Loucy (cell line): Measurements from ENCODE around the gene TC2N.

Experiments used
- H2AFZ ChIP-seq: fragments of 200-600 bp; sonication (generic); 2 replicates; pipeline ENCODE4 v1.6.0; 2016; ENCODE audit warnings: antibody characterized with exemption, mild to moderate bottlenecking, low read length, moderate library complexity
- H3F3A ChIP-seq: fragments of 200-600 bp; 2 replicates; pipeline ENCODE4 v1.6.0; 2016; ENCODE audit warnings: antibody characterized with exemption, low read depth, mild to moderate bottlenecking
- H3K27me3 ChIP-seq: fragments of 200-600 bp; sonication (generic); 2 replicates; pipeline ENCODE4 v1.6.1; 2014; ENCODE audit warnings: low read length, mild to moderate bottlenecking; ENCODE audit not compliant: insufficient read depth, poor library complexity, severe bottlenecking
- H3K36me3 ChIP-seq: fragments of 200-600 bp; sonication (generic); 2 replicates; pipeline ENCODE4 v1.6.1; 2016; ENCODE audit warnings: low read length; ENCODE audit not compliant: insufficient read depth
- H3K4me1 ChIP-seq: fragments of 200-600 bp; sonication (generic); 2 replicates; pipeline ENCODE4 v1.5.1; 2014; ENCODE audit warnings: low read length, mild to moderate bottlenecking; ENCODE audit not compliant: insufficient read depth, poor library complexity, severe bottlenecking
- H3K4me2 ChIP-seq: fragments of 200-600 bp; sonication (generic); 2 replicates; pipeline ENCODE4 v1.6.0; 2014; ENCODE audit warnings: antibody characterized with exemption, low read length, low read depth, mild to moderate bottlenecking; ENCODE audit not compliant: poor library complexity, severe bottlenecking
- H3K4me3 ChIP-seq: fragments of 200-600 bp; sonication (generic); 2 replicates; pipeline ENCODE4 v1.5.1; 2014; ENCODE audit warnings: low read length, mild to moderate bottlenecking, mixed read lengths; ENCODE audit not compliant: poor library complexity, severe bottlenecking
- H3K79me2 ChIP-seq: fragments of 200-600 bp; sonication (generic); 2 replicates; pipeline ENCODE4 v1.6.1; 2014; ENCODE audit warnings: low read length; ENCODE audit not compliant: insufficient read depth
- H3K9ac ChIP-seq: fragments of 200-600 bp; sonication (generic); 2 replicates; pipeline ENCODE4 v1.6.0; 2014; ENCODE audit warnings: mild to moderate bottlenecking, low read depth, low read length, moderate library complexity; ENCODE audit not compliant: poor library complexity, severe bottlenecking
- H3K9me2 ChIP-seq: fragments of 200-600 bp; sonication (generic); replicated peaks from 2 replicates; pipeline ENCODE4 v1.6.1; 2016; ENCODE audit warnings: low read depth, low read length, mixed read lengths
- H3K9me3 ChIP-seq: fragments of 200-600 bp; sonication (generic); 2 replicates; pipeline ENCODE4 v1.6.1; 2014; ENCODE audit warnings: mild to moderate bottlenecking, antibody characterized with exemption, low read length, low read depth; ENCODE audit not compliant: insufficient read depth
- H4K20me1 ChIP-seq: fragments of 200-600 bp; sonication (generic); 2 replicates; pipeline ENCODE4 v1.6.0; 2014; ENCODE audit warnings: antibody characterized with exemption, low read length, mild to moderate bottlenecking; ENCODE audit not compliant: insufficient read depth, poor library complexity, severe bottlenecking
- EZH2phosphoT487 ChIP-seq: fragments of 200-600 bp; IDR thresholded peaks from 2 replicates; pipeline ENCODE4 v1.6.1; 2018; ENCODE audit warnings: antibody characterized with exemption, mild to moderate bottlenecking, moderate library complexity, borderline replicate concordance
- TF ChIP-seq, protein P1 (sequence below): fragments of 200-600 bp; sonication (generic); conservative IDR thresholded peaks from 2 replicates; pipeline ENCODE4 v1.5.1; 2014; ENCODE audit warnings: mild to moderate bottlenecking, antibody characterized with exemption, low read length

The TC2N gene

DNA sequence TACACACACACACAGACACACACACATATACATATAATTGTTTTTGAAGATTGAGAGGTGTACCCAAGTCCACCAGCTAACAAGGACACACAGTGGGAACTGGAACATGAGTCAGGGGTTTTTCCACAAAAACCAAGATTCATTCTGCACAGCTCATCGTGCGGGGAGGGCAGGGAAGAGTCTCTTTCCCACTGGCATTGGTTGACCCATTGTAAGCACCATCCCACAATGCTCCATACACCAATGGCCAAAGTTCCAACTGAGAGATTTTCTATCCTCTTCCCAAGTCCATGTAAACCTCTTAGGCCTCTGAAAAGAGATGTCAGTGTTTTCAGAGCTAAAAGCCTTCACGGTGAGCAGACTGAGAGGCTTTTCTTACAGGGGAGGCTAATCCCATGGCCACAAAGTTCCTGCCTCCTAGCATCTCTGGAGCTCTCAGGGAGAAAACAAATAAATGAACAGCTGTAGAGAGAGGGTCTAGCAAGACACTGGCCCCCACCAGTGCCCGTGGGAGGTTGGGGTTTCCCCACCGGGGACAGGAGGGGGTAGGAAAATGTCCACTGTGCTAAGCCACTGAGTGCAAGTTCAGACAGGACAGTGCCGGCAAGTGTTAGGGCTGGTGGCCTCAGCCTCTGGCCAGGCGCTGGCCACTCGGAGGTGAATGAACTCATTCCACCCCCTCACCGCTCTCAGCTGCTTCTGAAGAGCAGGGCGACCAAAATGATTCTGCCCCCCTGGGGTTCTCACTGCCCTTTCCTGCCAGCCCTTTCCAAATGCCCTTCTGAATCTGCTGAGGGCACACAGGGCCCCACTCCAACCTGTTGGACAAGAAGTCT lies 21.5 kb upstream of the TC2N start:
- TF ChIP-seq EZH2phosphoT487, result no peak
- TF ChIP-seq, protein P1, sequence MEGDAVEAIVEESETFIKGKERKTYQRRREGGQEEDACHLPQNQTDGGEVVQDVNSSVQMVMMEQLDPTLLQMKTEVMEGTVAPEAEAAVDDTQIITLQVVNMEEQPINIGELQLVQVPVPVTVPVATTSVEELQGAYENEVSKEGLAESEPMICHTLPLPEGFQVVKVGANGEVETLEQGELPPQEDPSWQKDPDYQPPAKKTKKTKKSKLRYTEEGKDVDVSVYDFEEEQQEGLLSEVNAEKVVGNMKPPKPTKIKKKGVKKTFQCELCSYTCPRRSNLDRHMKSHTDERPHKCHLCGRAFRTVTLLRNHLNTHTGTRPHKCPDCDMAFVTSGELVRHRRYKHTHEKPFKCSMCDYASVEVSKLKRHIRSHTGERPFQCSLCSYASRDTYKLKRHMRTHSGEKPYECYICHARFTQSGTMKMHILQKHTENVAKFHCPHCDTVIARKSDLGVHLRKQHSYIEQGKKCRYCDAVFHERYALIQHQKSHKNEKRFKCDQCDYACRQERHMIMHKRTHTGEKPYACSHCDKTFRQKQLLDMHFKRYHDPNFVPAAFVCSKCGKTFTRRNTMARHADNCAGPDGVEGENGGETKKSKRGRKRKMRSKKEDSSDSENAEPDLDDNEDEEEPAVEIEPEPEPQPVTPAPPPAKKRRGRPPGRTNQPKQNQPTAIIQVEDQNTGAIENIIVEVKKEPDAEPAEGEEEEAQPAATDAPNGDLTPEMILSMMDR, result no peak
- Histone ChIP-seq H3K4me2 (no peak overlapping the region), H2AFZ (no peak overlapping the region)

DNA sequence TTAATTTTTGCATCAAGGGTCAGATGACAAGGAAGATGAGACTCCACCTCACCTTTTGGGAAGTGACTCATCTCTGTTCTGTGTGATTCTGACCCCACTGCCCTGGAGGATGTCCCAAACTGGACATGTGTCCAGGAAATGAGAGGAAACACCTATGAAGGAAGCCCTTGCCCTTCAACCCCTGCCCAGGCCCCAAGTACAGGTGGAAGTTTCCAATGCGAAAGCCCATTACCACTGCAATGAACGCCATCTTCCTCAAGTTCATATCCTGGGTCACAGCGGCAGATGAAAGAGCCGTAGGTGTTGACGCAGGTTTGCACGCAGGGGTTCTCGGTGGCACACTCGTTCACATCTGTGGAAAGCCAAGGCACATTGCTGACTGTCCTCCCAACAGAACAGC lies 19.6 kb upstream of the TC2N start:
- no peaks in the 10 kb centered on the region for H3K9me2 ChIP-seq
- no peak overlapping the region for H2AFZ ChIP-seq
- no peaks in the 10 kb centered on the region for H3K9me3 ChIP-seq
- H4K20me1 ChIP-seq, result no peaks in the 10 kb centered on the region
- H3K36me3 ChIP-seq, result no peaks in the 10 kb centered on the region
- no peak overlapping the region for H3K4me2 ChIP-seq
- no peaks in the 10 kb centered on the region for H3K79me2 ChIP-seq
- H3K9ac ChIP-seq, result no peak overlapping the region
- TF ChIP-seq, protein P1, result no peak
- TF ChIP-seq EZH2phosphoT487, result no peak
- H3F3A ChIP-seq, result no peaks in the 10 kb centered on the region
- no peaks in the 10 kb centered on the region for H3K27me3 ChIP-seq
- no peak overlapping the region for H3K4me3 ChIP-seq
- H3K4me1 ChIP-seq, result peaks cover 18% of the 10 kb centered on the region

More for the DNA sequence above, 21.5 kb upstream of the TC2N start:
- Histone ChIP-seq H3K79me2 (no peaks in the 10 kb centered on the region), H3K36me3 (no peaks in the 10 kb centered on the region), H3K27me3 (no peaks in the 10 kb centered on the region), H3K9ac (no peak overlapping the region), H3K9me2 (no peaks in the 10 kb centered on the region), H3F3A (no peaks in the 10 kb centered on the region), H4K20me1 (no peaks in the 10 kb centered on the region), H3K4me1 (peaks cover 18% of the 10 kb centered on the region), H3K4me3 (no peak overlapping the region), H3K9me3 (no peaks in the 10 kb centered on the region)

DNA sequence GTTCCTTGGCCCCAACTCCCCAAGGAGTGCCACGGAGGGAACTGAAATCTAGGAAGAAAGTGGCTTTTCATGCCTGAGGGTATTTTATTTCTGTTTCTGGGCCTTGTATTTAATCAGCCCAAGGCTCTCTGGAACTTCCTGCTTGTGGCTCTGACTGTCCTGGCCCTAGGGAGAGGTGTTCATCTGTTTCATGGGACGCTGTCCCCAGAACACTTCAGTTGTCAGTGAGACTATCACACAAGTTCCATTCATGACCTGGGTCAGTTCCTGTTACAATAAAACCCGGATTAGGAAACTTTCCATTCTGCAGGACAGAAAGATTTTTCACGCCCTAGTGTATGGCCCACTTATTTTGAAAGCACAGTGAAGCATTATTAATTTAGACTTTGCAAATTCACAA lies 18.5 kb upstream of the TC2N start:
- Histone ChIP-seq H3K36me3 (no peaks in the 10 kb centered on the region), H3K9ac (no peak overlapping the region), H3K79me2 (no peaks in the 10 kb centered on the region), H3K4me3 (no peak overlapping the region), H3F3A (no peaks in the 10 kb centered on the region), H3K27me3 (no peaks in the 10 kb centered on the region), H3K4me1 (peaks cover 12% of the 10 kb centered on the region), H3K9me3 (no peaks in the 10 kb centered on the region), H3K4me2 (no peak overlapping the region), H2AFZ (no peak overlapping the region), H3K9me2 (no peaks in the 10 kb centered on the region), H4K20me1 (no peaks in the 10 kb centered on the region)
- no peak for TF ChIP-seq EZH2phosphoT487
- TF ChIP-seq, protein P1, result no peak
